ENCODE measurements around the gene ATXN10.
"Not testable (repeated sequence)": the region's sequence is repeated elsewhere in the genome, so short reads cannot be mapped to it uniquely, and the experiment has no call there.

Gene ATXN10

GRCh38 chr22:45710469-45710868 lies 38.8 kb downstream of the ATXN10 start:
- ChIA-PET POLR2A (no interaction called here), CTCF (interaction anchor here (0.9 to 2.0 kb wide), 2 partner anchors 21 to 37 kb away, joined by 3 to 5 read pairs; no protein-coding TSS in a partner anchor)
- DNase-seq (ENCODE audit: extremely low spot score), result no peak
- no peak for TF ChIP-seq CTCF (IDR thresholded peaks at IDR 0.05; ENCODE audit: control extremely low read depth, extremely low read depth, low read depth, missing control alignments)

DNA sequence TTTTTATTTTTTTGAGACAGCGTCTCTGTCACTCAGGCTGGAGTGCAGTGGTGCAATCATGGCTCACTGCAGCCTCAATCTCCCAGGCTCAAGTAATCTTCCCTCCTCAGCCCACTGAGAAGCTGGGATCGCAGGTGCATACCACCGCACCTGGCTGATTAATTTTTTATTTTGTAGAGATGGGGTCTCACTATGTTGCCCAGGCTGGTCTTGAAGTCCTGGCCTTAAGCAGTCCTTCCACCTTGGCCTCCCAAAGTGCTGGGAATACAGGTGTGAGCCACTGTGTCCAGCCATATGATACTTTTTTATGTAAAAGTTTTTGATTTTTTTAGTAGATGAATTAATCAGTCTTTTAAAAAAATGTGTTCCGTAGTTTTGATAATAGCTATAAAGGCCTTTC lies 42.8 kb downstream of the ATXN10 start:
- CTCF ChIA-PET, result interaction anchor here (1.2 to 1.3 kb wide), 2 partner anchors 8 to 9 kb away, joined by 3 to 4 read pairs; no protein-coding TSS in a partner anchor
- DNase-seq (ENCODE audit: extremely low spot score); POLR2A ChIA-PET: not testable (repeated sequence)

DNA sequence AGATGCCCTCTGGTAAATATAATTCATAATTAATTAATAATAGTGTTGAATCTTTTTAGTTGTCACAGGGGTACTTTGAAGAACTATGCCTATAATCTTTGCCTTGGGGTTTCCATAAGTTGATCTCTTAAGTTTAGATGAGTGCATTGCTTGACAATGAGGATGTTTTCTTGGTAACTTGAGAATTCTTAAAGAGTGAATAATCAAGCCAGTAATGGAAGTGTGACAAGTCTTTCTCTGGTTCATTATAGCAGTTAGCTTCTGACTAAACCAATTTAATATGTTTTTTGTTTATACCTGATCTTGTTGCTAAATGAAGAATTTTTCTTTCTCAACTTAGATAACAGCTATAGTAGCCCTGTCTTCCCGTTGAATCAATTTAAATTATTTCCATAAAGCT lies 46.2 kb downstream of the ATXN10 start:
- no peak for DNase-seq (ENCODE audit: extremely low spot score)
- TF ChIP-seq CTCF (IDR thresholded peaks at IDR 0.05; ENCODE audit: control extremely low read depth, extremely low read depth, low read depth, missing control alignments), result no peak
- POLR2A ChIA-PET, result no interaction called here
- CTCF ChIA-PET, result no interaction called here

DNA sequence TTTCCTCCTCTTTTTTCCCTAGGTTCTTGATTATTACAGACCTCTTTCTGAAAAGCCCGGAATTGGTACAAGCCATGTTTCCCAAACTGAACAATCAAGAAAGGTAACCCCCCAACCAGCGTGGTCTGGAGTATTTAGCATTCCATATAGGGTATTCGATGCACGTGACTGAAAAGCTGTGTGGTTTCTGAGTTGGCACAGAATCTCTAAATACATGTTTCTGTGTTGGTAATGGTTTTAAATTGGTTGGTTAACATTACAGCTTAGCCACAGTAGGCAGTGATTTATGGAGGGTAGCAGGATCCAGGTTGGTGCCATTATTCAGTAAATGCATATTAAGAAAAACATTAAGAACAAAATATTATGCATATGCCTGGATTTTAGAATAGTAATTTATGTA lies 46.8 kb downstream of the ATXN10 start:
- DNase-seq (ENCODE audit: extremely low spot score), result no peak
- ChIA-PET POLR2A (no interaction called here), CTCF (no interaction called here)
- no peak for TF ChIP-seq CTCF (IDR thresholded peaks at IDR 0.05; ENCODE audit: control extremely low read depth, extremely low read depth, low read depth, missing control alignments)

DNA sequence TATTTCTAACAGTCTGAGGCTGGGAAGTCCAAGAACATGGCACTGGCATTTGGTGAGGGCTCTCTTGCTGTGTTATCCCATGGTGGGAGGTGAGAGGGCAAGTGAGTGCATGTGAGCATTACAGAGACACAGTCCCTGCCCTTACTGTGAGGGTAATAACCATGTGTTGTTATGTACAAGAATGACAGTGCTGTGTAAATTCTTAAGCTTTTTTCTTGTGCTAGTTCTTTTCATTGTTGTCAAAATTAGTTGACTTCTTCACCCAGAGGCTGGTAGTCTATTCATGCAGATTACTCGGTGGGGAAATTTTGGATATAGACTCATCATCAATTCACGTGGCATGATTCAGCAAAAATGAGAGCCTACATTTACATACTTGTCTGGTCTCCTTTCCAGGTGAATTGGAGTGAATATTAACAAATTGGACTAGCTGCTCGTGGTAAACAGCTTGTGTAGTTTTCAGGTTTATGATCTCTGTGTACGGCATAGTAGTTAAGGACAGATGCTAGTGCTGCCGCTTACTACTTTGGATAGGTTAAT lies 49.3 kb downstream of the ATXN10 start:
- ChIA-PET POLR2A (no interaction called here), CTCF (interaction anchor here (1.2 to 3.7 kb wide), 2 partner anchors 10 to 106 kb away, joined by 3 to 19 read pairs; no protein-coding TSS in a partner anchor)
- no peak for TF ChIP-seq CTCF (IDR thresholded peaks at IDR 0.05; ENCODE audit: control extremely low read depth, extremely low read depth, low read depth, missing control alignments)
- no peak for DNase-seq (ENCODE audit: extremely low spot score)

DNA sequence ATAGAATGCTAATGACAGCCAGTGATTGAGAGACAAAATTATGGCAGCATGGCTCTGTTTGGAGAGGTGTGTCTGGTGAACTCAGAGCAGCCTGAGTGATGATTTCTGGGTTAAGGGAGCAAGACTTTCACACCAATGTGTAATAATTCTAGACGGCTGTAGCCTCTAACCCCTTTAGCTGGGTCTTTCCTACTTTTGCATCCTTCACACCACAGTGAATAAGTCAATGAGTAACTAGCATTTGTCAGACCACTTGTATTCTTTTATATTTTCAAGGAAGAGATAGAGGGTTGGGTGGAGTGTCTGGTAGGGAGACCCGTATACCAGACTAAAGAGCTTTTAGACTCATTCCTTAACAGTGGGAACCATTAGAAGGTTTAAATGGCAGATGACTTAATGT lies 50.4 kb downstream of the ATXN10 start:
- DNase-seq (ENCODE audit: extremely low spot score), result no peak
- POLR2A ChIA-PET, result no interaction called here
- no peak for TF ChIP-seq CTCF (IDR thresholded peaks at IDR 0.05; ENCODE audit: control extremely low read depth, extremely low read depth, low read depth, missing control alignments)
- CTCF ChIA-PET, result interaction anchor here (1.2 to 3.7 kb wide), 4 partner anchors 8 to 105 kb away, joined by 3 to 19 read pairs (median 4); no protein-coding TSS in a partner anchor

- POLR2A ChIA-PET, result no interaction called here
- TF ChIP-seq CTCF (IDR thresholded peaks at IDR 0.05; ENCODE audit: control extremely low read depth, extremely low read depth, low read depth, missing control alignments), result no peak
- no peak for DNase-seq (ENCODE audit: extremely low spot score)
- CTCF ChIA-PET, result interaction anchor here (1.2 kb wide), 1 partner anchor 10 kb away, joined by 3 read pairs; no protein-coding TSS in a partner anchor
These were observed 54.4 kb downstream of the ATXN10 start for GRCh38 chr22:45726081-45726480.

Measured in GM10248 (cell line).